ENCODE results near the gene RPUSD3. TPM values are rescaled to one million over a fixed set of nuclear protein-coding genes. Genes with fewer than 3 reads are reported as not detected.
A peak's percentile ranks its signal among the peaks of the same experiment; 100 is the strongest.

Gene RPUSD3
- total RNA-seq, 1 donor from 2014 or later: 48.4 TPM

- no peaks in the 10 kb centered on the region for H3K27me3 Mint-ChIP-seq (ENCODE audit: low read depth)
- H3K4me1 Mint-ChIP-seq: peaks cover 6% of the 10 kb centered on the region
- H3K27ac Mint-ChIP-seq: no peak overlapping the region
- DNase-seq (ENCODE audit: low spot score in 2 of 2, unreplicated experiment in 2 of 2): no peak
- TF ChIP-seq CTCF (IDR thresholded peaks at IDR 0.05; ENCODE audit: unreplicated experiment): no peak
- no peak overlapping the region for H3K4me3 Mint-ChIP-seq
- no peaks in the 10 kb centered on the region for H3K9me3 Mint-ChIP-seq
- peaks cover 20% of the 10 kb centered on the region for H3K36me3 Mint-ChIP-seq
Measured at GRCh38 chr3:9804996-9805395, 38.8 kb downstream of the RPUSD3 start.

GRCh38 chr3:9803494-9803893 is 40.3 kb downstream of the RPUSD3 start:
- no peak for DNase-seq (ENCODE audit: low spot score in 2 of 2, unreplicated experiment in 2 of 2)
- H3K4me1 Mint-ChIP-seq: no peaks in the 10 kb centered on the region
- no peaks in the 10 kb centered on the region for H3K9me3 Mint-ChIP-seq
- no peak overlapping the region for H3K27ac Mint-ChIP-seq
- H3K4me3 Mint-ChIP-seq: no peak overlapping the region
- no peaks in the 10 kb centered on the region for H3K27me3 Mint-ChIP-seq (ENCODE audit: low read depth)
- peaks cover 20% of the 10 kb centered on the region for H3K36me3 Mint-ChIP-seq
- no peak for TF ChIP-seq CTCF (IDR thresholded peaks at IDR 0.05; ENCODE audit: unreplicated experiment)

GRCh38 chr3:9800529-9800928 is 43.3 kb downstream of the RPUSD3 start:
- H3K4me1 Mint-ChIP-seq: no peaks in the 10 kb centered on the region

GRCh38 chr3:9797196-9797945 is 46.4 kb downstream of the RPUSD3 start:
- no peak overlapping the region for H3K4me3 Mint-ChIP-seq
- no peak overlapping the region for H3K27ac Mint-ChIP-seq
- DNase-seq (ENCODE audit: low spot score in 2 of 2, unreplicated experiment in 2 of 2): no peak
- no peaks in the 10 kb centered on the region for H3K9me3 Mint-ChIP-seq
- no peaks in the 10 kb centered on the region for H3K27me3 Mint-ChIP-seq (ENCODE audit: low read depth)
- no peak for TF ChIP-seq CTCF (IDR thresholded peaks at IDR 0.05; ENCODE audit: unreplicated experiment)
- H3K4me1 Mint-ChIP-seq: peaks cover 12% of the 10 kb centered on the region
- H3K36me3 Mint-ChIP-seq: peaks cover 24% of the 10 kb centered on the region

More at GRCh38 chr3:9800529-9800928, 43.3 kb downstream of the RPUSD3 start:
- Mint-ChIP-seq H3K27me3 (ENCODE audit: low read depth) (no peaks in the 10 kb centered on the region), H3K36me3 (peaks cover 34% of the 10 kb centered on the region), H3K4me3 (no peak overlapping the region), H3K27ac (no peak overlapping the region), H3K9me3 (no peaks in the 10 kb centered on the region)
- no peak for DNase-seq (ENCODE audit: low spot score in 2 of 2, unreplicated experiment in 2 of 2)
- TF ChIP-seq CTCF (IDR thresholded peaks at IDR 0.05; ENCODE audit: unreplicated experiment): peak; percentile 39

- Mint-ChIP-seq H3K4me3 (peak overlapping the region; percentile 48), H3K9me3 (no peaks in the 10 kb centered on the region), H3K36me3 (peaks cover 21% of the 10 kb centered on the region), H3K4me1 (peaks cover 22% of the 10 kb centered on the region), H3K27me3 (ENCODE audit: low read depth) (no peaks in the 10 kb centered on the region), H3K27ac (peak overlapping the region; percentile 35)
- no peak for DNase-seq (ENCODE audit: low spot score in 2 of 2, unreplicated experiment in 2 of 2)
- TF ChIP-seq CTCF (IDR thresholded peaks at IDR 0.05; ENCODE audit: unreplicated experiment): no peak
Measured at GRCh38 chr3:9795207-9795606, 48.6 kb downstream of the RPUSD3 start.
